Calu3 (cell line): Measurements from ENCODE around the gene TMEM63C. TPM values are rescaled to one million over a fixed set of nuclear protein-coding genes. Genes with fewer than 3 reads are reported as not detected.

Experiments used
- BruUV-seq: library from RNA; stranded (reverse); fragments of 400-500 nt; replicated peaks from 2 replicates; lab custom pipeline; 2021; lab: Mats Ljungman, UMichigan
- CTCF ChIA-PET: fragments of 300-600 bp; sonication (Branson Sonifier 250); formaldehyde crosslinking; loops from one replicate; lab custom pipeline; 2022; ENCODE audit warnings: antibody characterized with exemption; lab: Charles Lee
- DNase-seq: peaks from one replicate; pipeline ENCODE4 v3.0.0; 2022
- H3K27ac Mint-ChIP-seq: one replicate; pipeline ENCODE4 v1.8.0; 2022; ENCODE audit warnings: mixed read lengths; ENCODE audit not compliant: unreplicated experiment
- H3K27me3 Mint-ChIP-seq: one replicate; pipeline ENCODE4 v1.8.0; 2022; ENCODE audit warnings: mixed read lengths; ENCODE audit not compliant: unreplicated experiment
- H3K36me3 Mint-ChIP-seq: one replicate; pipeline ENCODE4 v1.8.0; 2022; ENCODE audit warnings: mild to moderate bottlenecking, moderate library complexity, mixed read lengths; ENCODE audit not compliant: insufficient read depth, unreplicated experiment
- H3K4me1 Mint-ChIP-seq: one replicate; pipeline ENCODE4 v1.8.0; 2022; ENCODE audit warnings: mild to moderate bottlenecking, low read depth, mixed read lengths; ENCODE audit not compliant: unreplicated experiment
- H3K4me3 Mint-ChIP-seq: one replicate; pipeline ENCODE4 v1.8.0; 2022; ENCODE audit warnings: mild to moderate bottlenecking, low read depth, moderate library complexity, mixed read lengths; ENCODE audit not compliant: unreplicated experiment
- H3K9me3 Mint-ChIP-seq: one replicate; pipeline ENCODE4 v1.8.0; 2022; ENCODE audit warnings: low read depth, mixed read lengths; ENCODE audit not compliant: unreplicated experiment
- CTCF ChIP-seq: fragments of 200-600 bp; IDR thresholded peaks from one replicate; pipeline ENCODE4 v1.8.0; 2022; ENCODE audit warnings: antibody characterized with exemption; ENCODE audit not compliant: unreplicated experiment
- intact Hi-C: fragments of 100-400 bp; cut with micrococcal nuclease; formaldehyde crosslinking; loops from one replicate; pipeline ENCODE4 v1.10.0; 2022; ENCODE audit not compliant: unreplicated experiment
- total RNA-seq: library from RNA; stranded (reverse); gene quantifications from 2 replicates; pipeline ENCODE4 v1.2.3, GENCODE V29; 2022

Gene TMEM63C
- total RNA-seq, 1 experiment from 2014 or later: 1.1 TPM

- Mint-ChIP-seq H3K36me3 (no peaks in the 10 kb centered on the region), H3K4me1 (no peaks in the 10 kb centered on the region), H3K27ac (no peak overlapping the region), H3K9me3 (no peaks in the 10 kb centered on the region), H3K4me3 (no peak overlapping the region), H3K27me3 (peaks cover 97% of the 10 kb centered on the region)
- BruUV-seq: no TSS peak
- intact Hi-C loops: no loop called here
- no peak for DNase-seq
- no peak for TF ChIP-seq CTCF
- CTCF ChIA-PET: no interaction called here
Measured at GRCh38 chr14:77204907-77205306, 23.3 kb downstream of the TMEM63C start.

GRCh38 chr14:77205566-77205965, 24.0 kb downstream of the TMEM63C start:
- intact Hi-C loops: no loop called here
- Mint-ChIP-seq H3K27me3 (peaks cover 92% of the 10 kb centered on the region), H3K36me3 (no peaks in the 10 kb centered on the region), H3K27ac (no peak overlapping the region), H3K9me3 (no peaks in the 10 kb centered on the region), H3K4me3 (no peak overlapping the region), H3K4me1 (no peaks in the 10 kb centered on the region)
- CTCF ChIA-PET: interaction anchor here (0.6 kb wide), 1 partner anchor 33 kb away, joined by 3 read pairs; no protein-coding TSS in a partner anchor
- BruUV-seq: no TSS peak
- no peak for TF ChIP-seq CTCF
- no peak for DNase-seq

- intact Hi-C loops: no loop called here
- Mint-ChIP-seq H3K36me3 (no peaks in the 10 kb centered on the region), H3K9me3 (no peaks in the 10 kb centered on the region), H3K27me3 (peaks cover 84% of the 10 kb centered on the region), H3K4me1 (no peaks in the 10 kb centered on the region), H3K4me3 (no peak overlapping the region), H3K27ac (no peak overlapping the region)
- BruUV-seq: no TSS peak
- DNase-seq: no peak
- CTCF ChIA-PET: interaction anchor here (0.6 kb wide), 1 partner anchor 33 kb away, joined by 3 read pairs; no protein-coding TSS in a partner anchor
- TF ChIP-seq CTCF: no peak
Measured at GRCh38 chr14:77206261-77206824, 24.7 kb downstream of the TMEM63C start.

- DNase-seq: no peak
- Mint-ChIP-seq H3K36me3 (no peaks in the 10 kb centered on the region), H3K4me1 (no peaks in the 10 kb centered on the region), H3K9me3 (no peaks in the 10 kb centered on the region), H3K27ac (no peak overlapping the region), H3K4me3 (no peak overlapping the region), H3K27me3 (peaks cover 78% of the 10 kb centered on the region)
- intact Hi-C loops: no loop called here
- TF ChIP-seq CTCF: no peak
- CTCF ChIA-PET: no interaction called here
- no TSS peak for BruUV-seq
Measured at GRCh38 chr14:77206877-77207389, 25.3 kb downstream of the TMEM63C start.
